ENCODE measurements around the gene H19. TPM values are rescaled to one million over a fixed set of nuclear protein-coding genes. Genes with fewer than 3 reads are reported as not detected.

The H19 gene
- polyA plus RNA-seq, 1 of the 3 experiments (the other 2 are of a cell fraction), result 3.7 TPM

GRCh38 chr11:1969035-1969434 is 28.6 kb downstream of the H19 start:
- Histone ChIP-seq H3K79me2 (ENCODE audit: insufficient read depth) (no peaks in the 10 kb centered on the region), H3K9me2 (no peaks in the 10 kb centered on the region), H3K9ac (no peak overlapping the region), H2AFZ (ENCODE audit: low read depth) (no peak overlapping the region), H3K4me1 (ENCODE audit: control insufficient read depth in 1 of 2, insufficient read depth in 2 of 2, low read depth in 1 of 2, low read length in 1 of 2) (no peaks in the 10 kb centered on the region), H3K36me3 (replicated peaks in 1 of 2; ENCODE audit: control insufficient read depth in 1 of 2, insufficient read depth in 2 of 2, low read length in 1 of 2) (no peaks in the 10 kb centered on the region), H3K4me3 (ENCODE audit: low read depth in 2 of 2, low read length in 1 of 2) (no peak overlapping the region), H4K20me1 (ENCODE audit: insufficient read depth) (no peaks in the 10 kb centered on the region), H3K27me3 (ENCODE audit: insufficient read depth) (no peaks in the 10 kb centered on the region), H3F3A (replicated peaks; ENCODE audit: insufficient read depth) (no peaks in the 10 kb centered on the region), H3K9me3 (no peaks in the 10 kb centered on the region), H3K27ac (ENCODE audit: low read depth in 2 of 2, low read length in 1 of 2) (no peak overlapping the region), H3K4me2 (no peak overlapping the region)
- ChIA-PET CTCF (interaction anchor here (0.7 to 5.2 kb wide), 17 partner anchors 8 to 318 kb away, joined by 3 to 36 read pairs (median 5); partner anchors contain the start of genes H19 and TNNI2), POLR2A (interaction anchor here (0.5 to 1.7 kb wide), 4 partner anchors 11 to 361 kb away, joined by 3 to 7 read pairs (median 4); partner anchors contain the start of gene KRTAP5-3)
- no peak for DNase-seq
- no CpG with 5 or more reads among the region's 21 CpGs for WGBS (ENCODE audit: low lambda C conversion rate)
- TF ChIP-seq TCF12 (IDR thresholded peaks at IDR 0.05) (no peak), USF2 (IDR thresholded peaks at IDR 0.05; ENCODE audit: borderline replicate concordance, low read depth, low read length) (no peak), FOXM1 (IDR thresholded peaks at IDR 0.05; ENCODE audit: low read depth) (no peak), RAD21 (IDR thresholded peaks at IDR 0.05; ENCODE audit: low read length) (no peak), NFIC (IDR thresholded peaks at IDR 0.05; ENCODE audit: borderline replicate concordance) (no peak), REST (IDR thresholded peaks at IDR 0.05; ENCODE audit: low read depth, low read length) (no peak), ELF1 (IDR thresholded peaks at IDR 0.05) (no peak), GABPA (IDR thresholded peaks at IDR 0.05; ENCODE audit: low read depth) (no peak), GATA2 (CRISPR knock-in tag; IDR thresholded peaks at IDR 0.05) (no peak), SIN3A (IDR thresholded peaks at IDR 0.05; ENCODE audit: borderline replicate concordance, low read depth, low read length) (no peak), FOSL2 (IDR thresholded peaks at IDR 0.05; ENCODE audit: borderline replicate concordance, low read depth) (no peak), RCOR1 (IDR thresholded peaks at IDR 0.05; ENCODE audit: low read length) (no peak), JUND (IDR thresholded peaks at IDR 0.05) (no peak), EZH2phosphoT487 (IDR thresholded peaks at IDR 0.05; ENCODE audit: borderline replicate concordance, low read depth) (no peak), CHD2 (IDR thresholded peaks at IDR 0.05; ENCODE audit: low read length, partially characterized antibody) (no peak)
